MG63 (cell line): ENCODE data around the gene COMT. TPM values are rescaled to one million over a fixed set of nuclear protein-coding genes. Genes with fewer than 3 reads are reported as not detected.
"Not testable (repeated sequence)": the region's sequence is repeated elsewhere in the genome, so short reads cannot be mapped to it uniquely, and the experiment has no call there.

Experiments
- DNase-seq: peaks from one replicate; pipeline ENCODE4 v3.0.0-alpha.2; 2020
- H3K27me3 ChIP-seq: fragments of 250-450 bp; sonication (Bioruptor Pico); 2 replicates; pipeline ENCODE4 v1.5.1; 2020; ENCODE audit warnings: mild to moderate bottlenecking, moderate library complexity
- H3K36me3 ChIP-seq: fragments of 250-450 bp; sonication (Bioruptor Pico); 2 replicates; pipeline ENCODE4 v1.5.1; 2020; ENCODE audit warnings: mild to moderate bottlenecking, moderate library complexity
- H3K4me3 ChIP-seq: fragments of 250-450 bp; sonication (Bioruptor Pico); 2 replicates; pipeline ENCODE4 v1.5.1; 2020; ENCODE audit warnings: mild to moderate bottlenecking, moderate library complexity
- H3K9me3 ChIP-seq: fragments of 250-450 bp; sonication (Bioruptor Pico); 2 replicates; pipeline ENCODE4 v1.5.1; 2020; ENCODE audit warnings: mild to moderate bottlenecking, moderate library complexity
- total RNA-seq: library from RNA; depleted of rRNA; stranded (reverse); fragments of >200 nt; shearing (Covaris generic); gene quantifications from 2 replicates; pipeline ENCODE4 v1.2.3, GENCODE V29; 2014; ENCODE audit warnings: low replicate concordance

COMT gene
- total RNA-seq, 1 experiment from 2014 or later: 263 TPM

DNA sequence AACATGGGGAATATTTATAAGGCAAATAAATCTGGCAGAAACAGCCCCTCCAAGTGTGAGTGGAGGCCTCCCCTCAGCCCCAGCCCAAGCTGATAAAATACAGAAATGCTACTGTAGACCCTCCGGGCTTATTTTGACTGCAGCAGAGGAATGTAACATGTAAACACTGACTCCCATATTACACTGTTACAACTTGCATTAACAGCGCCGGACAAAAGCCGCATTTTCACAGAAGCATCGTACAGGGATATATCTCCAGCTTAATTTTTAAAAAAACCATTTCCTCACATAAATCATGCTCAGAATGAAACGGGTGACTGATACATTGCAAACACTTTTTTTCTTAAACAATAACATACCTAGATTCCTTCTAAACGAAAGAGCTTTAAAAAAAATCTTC lies 36.6 kb upstream of the COMT start:
- Histone ChIP-seq H3K4me3 (no peak overlapping the region), H3K27me3 (no peaks in the 10 kb centered on the region), H3K9me3 (no peaks in the 10 kb centered on the region), H3K36me3 (no peaks in the 10 kb centered on the region)
- DNase-seq: no peak

DNA sequence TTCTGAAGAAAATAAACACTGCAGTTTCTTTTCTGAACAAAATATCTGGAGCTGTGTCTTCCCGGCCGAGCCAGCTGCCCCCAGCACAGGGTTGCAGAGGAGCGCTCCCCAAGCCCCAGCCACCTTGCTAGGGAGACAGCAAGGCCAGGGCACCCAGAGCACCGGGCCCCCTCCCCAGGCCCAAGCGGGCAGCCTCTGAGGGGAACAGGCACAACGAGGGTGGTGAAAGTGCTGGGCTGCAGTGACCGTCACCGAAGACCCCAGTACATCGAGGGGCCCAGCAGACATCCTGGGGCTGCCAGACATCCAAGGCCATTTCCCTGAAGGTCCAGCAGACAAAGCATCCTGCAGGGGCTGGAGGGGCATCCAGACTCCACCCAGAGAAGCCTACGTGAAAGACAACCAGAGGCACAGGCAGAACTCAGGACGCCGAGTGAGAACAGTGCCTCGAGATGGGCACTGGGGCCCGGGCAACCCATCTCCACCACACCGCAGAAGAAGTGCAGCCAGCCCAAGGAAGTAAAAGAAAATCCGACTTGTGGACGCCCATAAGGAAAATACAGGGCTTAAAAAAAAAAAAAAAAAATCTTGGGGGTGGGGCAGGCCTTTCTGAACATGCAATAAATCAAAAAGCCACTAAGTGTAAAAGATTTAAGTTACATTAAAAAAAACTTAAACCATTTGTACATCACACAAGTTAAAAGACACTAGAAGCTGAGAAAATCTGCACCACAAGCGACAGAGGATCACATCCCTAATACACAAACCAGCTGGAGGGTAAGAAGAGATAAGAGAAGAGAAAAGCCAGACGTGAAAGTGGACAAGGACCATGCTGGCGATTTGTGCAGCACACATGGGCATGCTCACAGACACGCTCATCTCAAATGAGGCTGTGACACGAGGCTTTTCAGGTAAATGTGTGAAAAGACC lies 36.0 kb upstream of the COMT start:
- DNase-seq: no peak
- Histone ChIP-seq H3K9me3 (no peaks in the 10 kb centered on the region), H3K36me3 (no peaks in the 10 kb centered on the region), H3K4me3 (no peak overlapping the region), H3K27me3 (no peaks in the 10 kb centered on the region)

DNA sequence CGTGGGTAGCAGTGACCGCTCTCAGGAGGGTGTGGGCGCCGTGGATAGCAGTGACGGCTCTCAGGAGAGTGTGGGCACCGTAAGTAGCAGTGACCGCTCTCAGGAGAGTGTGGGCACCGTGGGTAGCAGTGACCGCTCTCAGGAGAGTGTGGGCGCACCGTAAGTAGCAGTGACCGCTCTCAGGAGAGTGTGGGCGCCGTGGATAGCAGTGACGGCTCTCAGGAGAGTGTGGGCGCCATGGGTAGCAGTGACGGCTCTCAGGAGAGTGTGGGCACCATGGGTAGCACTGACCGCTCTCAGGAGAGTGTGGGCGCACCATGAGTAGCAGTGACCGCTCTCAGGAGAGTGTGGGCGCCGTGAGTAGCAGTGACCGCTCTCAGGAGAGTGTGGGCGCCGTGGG lies 34.7 kb upstream of the COMT start:
- H3K4me3 ChIP-seq, H3K27me3 ChIP-seq, H3K9me3 ChIP-seq, DNase-seq, H3K36me3 ChIP-seq: not testable (repeated sequence)

- not testable (repeated sequence) for DNase-seq
These were observed 33.7 kb upstream of the COMT start for GRCh38 chr22:19907902-19908301.

DNA sequence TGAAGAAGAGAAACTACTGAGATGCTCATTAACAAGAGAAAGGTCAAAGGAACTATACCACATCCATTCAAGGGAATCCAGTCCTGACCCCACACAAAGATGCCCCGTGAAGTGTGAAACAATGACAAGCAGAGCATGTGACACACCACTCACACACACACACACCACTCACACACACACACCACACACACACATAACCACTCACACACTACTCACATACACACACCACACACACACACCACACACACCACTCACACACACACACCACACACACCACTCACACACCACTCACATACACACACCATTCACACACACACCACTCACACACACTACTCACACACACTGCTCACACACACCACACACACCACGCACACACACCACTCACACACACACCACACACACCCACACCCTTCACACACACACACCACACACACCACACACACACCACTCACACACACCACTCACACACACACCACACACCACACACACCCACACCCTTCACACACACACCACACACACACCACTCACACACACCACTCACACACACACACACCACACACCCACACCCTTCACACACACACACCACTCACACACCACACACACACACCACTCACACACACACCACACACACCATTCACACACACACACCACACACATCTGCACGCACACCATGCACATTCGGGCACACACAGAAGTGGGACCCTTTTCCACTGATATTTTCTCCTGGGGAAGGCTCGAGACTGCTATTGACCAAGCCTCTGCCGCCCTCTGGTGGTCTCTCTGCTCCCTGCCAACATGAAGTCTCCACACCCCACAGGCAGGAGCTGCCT lies 32.0 kb upstream of the COMT start:
- Histone ChIP-seq H3K27me3 (no peaks in the 10 kb centered on the region), H3K9me3 (no peaks in the 10 kb centered on the region), H3K4me3 (no peak overlapping the region), H3K36me3 (peaks cover 9% of the 10 kb centered on the region)
- DNase-seq: peak; percentile 66

More at GRCh38 chr22:19907902-19908301, 33.7 kb upstream of the COMT start:
- H3K27me3 ChIP-seq, H3K36me3 ChIP-seq, H3K9me3 ChIP-seq, H3K4me3 ChIP-seq: not testable (repeated sequence)

GRCh38 chr22:19910180-19910744 lies 31.3 kb upstream of the COMT start:
- Histone ChIP-seq H3K27me3 (no peaks in the 10 kb centered on the region), H3K9me3 (no peaks in the 10 kb centered on the region), H3K4me3 (no peak overlapping the region), H3K36me3 (peaks cover 12% of the 10 kb centered on the region)
- no peak for DNase-seq

DNA sequence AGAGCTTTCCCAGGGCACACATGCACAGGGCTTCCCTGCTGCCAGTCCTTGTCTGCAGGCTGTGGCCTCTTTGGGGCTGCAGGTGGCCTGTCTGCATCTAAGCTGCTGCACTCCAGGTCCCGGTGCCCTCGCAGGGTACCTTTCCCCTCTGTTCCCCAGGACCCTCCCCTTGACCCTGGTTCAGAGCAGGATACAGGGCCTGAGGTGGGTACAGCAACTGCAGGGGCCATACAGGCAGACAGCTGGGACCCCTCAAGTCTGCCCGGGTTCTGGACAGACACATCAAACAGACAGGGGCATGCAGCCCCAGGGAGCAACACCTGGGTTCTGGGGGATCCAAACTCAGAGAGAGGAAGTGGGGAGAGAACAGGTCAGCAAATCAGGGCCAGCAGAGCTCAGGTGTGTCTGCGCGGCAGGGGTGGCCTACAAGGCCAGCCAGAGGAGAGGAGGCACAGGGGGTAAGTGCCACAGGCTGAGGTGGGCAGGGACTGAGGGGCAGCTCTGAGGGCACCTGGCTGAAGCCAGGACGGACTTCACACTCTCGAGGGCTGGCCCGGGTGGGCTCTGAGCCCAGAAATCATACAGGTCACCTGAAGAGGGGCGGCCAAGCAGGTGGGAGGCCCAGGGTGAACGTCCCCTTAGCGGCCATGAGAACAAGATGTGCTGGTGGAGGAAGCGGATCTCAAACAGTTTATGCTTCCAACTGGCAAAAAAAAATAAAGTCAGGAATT lies 29.9 kb upstream of the COMT start:
- no peaks in the 10 kb centered on the region for H3K27me3 ChIP-seq
- peaks cover 12% of the 10 kb centered on the region for H3K36me3 ChIP-seq
- no peaks in the 10 kb centered on the region for H3K9me3 ChIP-seq
- no peak for DNase-seq
- no peak overlapping the region for H3K4me3 ChIP-seq

DNA sequence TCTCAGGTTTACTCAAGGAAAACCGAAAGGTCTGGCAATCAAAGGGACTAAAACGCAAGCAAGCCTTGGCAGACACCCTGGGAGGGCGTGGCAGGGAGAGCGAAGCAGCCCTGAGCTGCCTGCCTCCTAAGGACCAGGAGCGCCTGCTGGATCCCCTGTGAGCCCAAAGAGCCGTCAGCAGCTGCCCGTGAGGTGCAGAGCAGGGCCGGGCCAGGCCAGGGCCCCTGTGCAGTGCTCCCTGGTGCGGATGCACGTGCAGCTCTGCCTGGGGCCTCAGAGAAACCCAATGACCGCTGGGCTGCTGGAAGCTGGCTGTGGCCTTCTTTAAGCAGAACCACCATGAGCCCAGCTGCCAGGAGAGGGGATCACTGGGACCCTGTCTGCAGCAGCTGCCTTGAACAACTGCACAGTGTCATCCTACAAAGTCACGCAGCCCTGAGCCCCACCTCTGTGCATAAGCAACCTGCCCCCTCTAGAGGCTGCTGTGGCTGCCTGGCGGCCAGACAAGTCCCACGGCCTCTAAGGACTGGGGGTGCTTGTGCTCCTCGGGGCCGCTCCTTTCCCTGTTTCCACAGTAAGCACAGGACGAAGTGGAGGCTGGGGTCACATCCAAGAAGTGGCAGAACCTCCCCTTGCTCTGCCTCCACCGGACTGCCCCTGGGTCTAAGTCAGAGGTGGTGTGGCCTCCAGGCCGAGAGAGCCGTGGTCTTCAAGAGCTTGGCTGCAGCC lies 29.1 kb upstream of the COMT start:
- no peak for DNase-seq
- H3K27me3 ChIP-seq: no peaks in the 10 kb centered on the region
- peaks cover 12% of the 10 kb centered on the region for H3K36me3 ChIP-seq
- no peak overlapping the region for H3K4me3 ChIP-seq
- no peaks in the 10 kb centered on the region for H3K9me3 ChIP-seq

DNA sequence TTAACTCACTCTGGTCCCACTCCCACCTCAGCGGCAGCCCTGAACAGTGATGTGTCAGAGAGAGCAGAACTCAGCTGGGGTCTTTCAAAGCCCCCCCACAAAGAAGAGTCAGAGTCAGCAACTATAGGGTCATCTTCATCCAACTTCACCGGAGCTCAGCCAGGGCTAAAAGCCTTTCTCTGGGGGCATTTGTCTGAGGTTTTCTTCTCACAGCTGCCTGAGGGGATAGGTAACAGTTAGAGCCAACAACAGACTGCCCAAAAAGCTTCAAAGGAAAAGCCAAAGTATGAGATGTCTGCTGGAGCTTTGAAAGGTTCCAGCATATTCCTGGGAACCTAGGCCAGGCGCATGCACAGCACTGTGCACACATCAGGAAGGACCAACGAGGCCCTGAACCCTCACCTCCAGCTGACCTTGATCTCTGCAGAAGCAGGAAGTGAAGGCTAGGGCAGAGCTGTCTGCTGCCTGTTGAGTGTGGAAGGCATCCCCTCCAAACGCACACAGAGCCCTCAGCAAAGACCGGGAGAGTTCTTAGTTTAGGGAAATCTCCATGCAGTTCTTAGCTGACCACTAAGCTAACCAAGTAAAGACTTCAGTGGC lies 28.1 kb upstream of the COMT start:
- no peak for DNase-seq
- H3K27me3 ChIP-seq: no peaks in the 10 kb centered on the region
- peaks cover 12% of the 10 kb centered on the region for H3K36me3 ChIP-seq
- no peaks in the 10 kb centered on the region for H3K9me3 ChIP-seq
- H3K4me3 ChIP-seq: no peak overlapping the region

GRCh38 chr22:19914201-19914943 lies 27.2 kb upstream of the COMT start:
- no peaks in the 10 kb centered on the region for H3K27me3 ChIP-seq
- no peak overlapping the region for H3K4me3 ChIP-seq
- H3K36me3 ChIP-seq: peaks cover 12% of the 10 kb centered on the region
- DNase-seq: no peak
- H3K9me3 ChIP-seq: no peaks in the 10 kb centered on the region

- no peak for DNase-seq
- H3K36me3 ChIP-seq: peaks cover 12% of the 10 kb centered on the region
- H3K4me3 ChIP-seq: no peak overlapping the region
- H3K9me3 ChIP-seq: no peaks in the 10 kb centered on the region
- H3K27me3 ChIP-seq: no peaks in the 10 kb centered on the region
These were observed 26.2 kb upstream of the COMT start for GRCh38 chr22:19915287-19915954.

- Histone ChIP-seq H3K36me3 (peaks cover 12% of the 10 kb centered on the region), H3K4me3 (no peak overlapping the region), H3K9me3 (no peaks in the 10 kb centered on the region), H3K27me3 (no peaks in the 10 kb centered on the region)
- DNase-seq: no peak
These were observed 25.6 kb upstream of the COMT start for GRCh38 chr22:19916006-19916405.

DNA sequence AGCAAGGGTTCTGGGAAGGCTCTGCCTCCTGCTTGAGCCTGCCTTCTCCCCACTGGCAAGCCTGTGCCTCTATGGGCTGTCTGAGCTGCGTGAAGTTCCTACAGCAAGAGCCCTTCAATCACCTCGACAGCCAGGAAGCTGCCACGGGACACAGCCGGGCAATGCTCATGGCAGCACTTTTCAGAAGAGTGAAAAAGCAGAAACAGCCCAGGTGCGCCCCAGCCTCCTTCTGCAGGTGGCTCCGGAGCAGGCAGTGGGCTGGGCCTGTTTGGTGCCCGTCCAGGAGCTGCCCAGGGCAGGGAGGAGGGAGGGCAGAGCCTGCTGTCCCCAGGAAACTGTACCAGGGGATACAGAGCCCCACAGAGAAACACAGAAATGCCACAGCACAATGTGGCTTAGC lies 24.6 kb upstream of the COMT start:
- DNase-seq: no peak
- no peaks in the 10 kb centered on the region for H3K9me3 ChIP-seq
- H3K27me3 ChIP-seq: no peaks in the 10 kb centered on the region
- no peak overlapping the region for H3K4me3 ChIP-seq
- H3K36me3 ChIP-seq: peaks cover 12% of the 10 kb centered on the region

GRCh38 chr22:19917389-19918138 lies 24.0 kb upstream of the COMT start:
- Histone ChIP-seq H3K27me3 (no peaks in the 10 kb centered on the region), H3K36me3 (peaks cover 12% of the 10 kb centered on the region)

More at GRCh38 chr22:19917389-19918138, 24.0 kb upstream of the COMT start:
- DNase-seq: no peak
- H3K4me3 ChIP-seq: no peak overlapping the region
- no peaks in the 10 kb centered on the region for H3K9me3 ChIP-seq
